Calu3 (cell line): ENCODE data around the gene CDKAL1. TPM values are rescaled to one million over a fixed set of nuclear protein-coding genes. Genes with fewer than 3 reads are reported as not detected.

ENCODE experiments used
- BruUV-seq: library from RNA; stranded (reverse); fragments of 400-500 nt; replicated peaks from 2 replicates; lab custom pipeline; 2021; lab: Mats Ljungman, UMichigan
- CTCF ChIA-PET: fragments of 300-600 bp; sonication (Branson Sonifier 250); formaldehyde crosslinking; loops from one replicate; lab custom pipeline; 2022; ENCODE audit warnings: antibody characterized with exemption; lab: Charles Lee
- DNase-seq: peaks from one replicate; pipeline ENCODE4 v3.0.0; 2022
- H3K27ac Mint-ChIP-seq: one replicate; pipeline ENCODE4 v1.8.0; 2022; ENCODE audit warnings: mixed read lengths; ENCODE audit not compliant: unreplicated experiment
- H3K27me3 Mint-ChIP-seq: one replicate; pipeline ENCODE4 v1.8.0; 2022; ENCODE audit warnings: mixed read lengths; ENCODE audit not compliant: unreplicated experiment
- H3K36me3 Mint-ChIP-seq: one replicate; pipeline ENCODE4 v1.8.0; 2022; ENCODE audit warnings: mild to moderate bottlenecking, moderate library complexity, mixed read lengths; ENCODE audit not compliant: insufficient read depth, unreplicated experiment
- H3K4me1 Mint-ChIP-seq: one replicate; pipeline ENCODE4 v1.8.0; 2022; ENCODE audit warnings: mild to moderate bottlenecking, low read depth, mixed read lengths; ENCODE audit not compliant: unreplicated experiment
- H3K4me3 Mint-ChIP-seq: one replicate; pipeline ENCODE4 v1.8.0; 2022; ENCODE audit warnings: mild to moderate bottlenecking, low read depth, moderate library complexity, mixed read lengths; ENCODE audit not compliant: unreplicated experiment
- H3K9me3 Mint-ChIP-seq: one replicate; pipeline ENCODE4 v1.8.0; 2022; ENCODE audit warnings: low read depth, mixed read lengths; ENCODE audit not compliant: unreplicated experiment
- CTCF ChIP-seq: fragments of 200-600 bp; IDR thresholded peaks from one replicate; pipeline ENCODE4 v1.8.0; 2022; ENCODE audit warnings: antibody characterized with exemption; ENCODE audit not compliant: unreplicated experiment
- intact Hi-C: fragments of 100-400 bp; cut with micrococcal nuclease; formaldehyde crosslinking; loops from one replicate; pipeline ENCODE4 v1.10.0; 2022; ENCODE audit not compliant: unreplicated experiment
- total RNA-seq: library from RNA; stranded (reverse); gene quantifications from 2 replicates; pipeline ENCODE4 v1.2.3, GENCODE V29; 2022

Gene CDKAL1
- total RNA-seq, 1 experiment from 2014 or later: 39.6 TPM

GRCh38 chr6:21141616-21142303 is 607.5 kb downstream of the CDKAL1 start:
- Mint-ChIP-seq H3K36me3 (no peaks in the 10 kb centered on the region), H3K27me3 (no peaks in the 10 kb centered on the region), H3K4me3 (no peak overlapping the region), H3K9me3 (no peaks in the 10 kb centered on the region), H3K27ac (no peak overlapping the region), H3K4me1 (no peaks in the 10 kb centered on the region)
- intact Hi-C loops: no loop called here
- CTCF ChIA-PET: interaction anchor here (0.6 to 0.7 kb wide), 2 partner anchors 8 to 91 kb away, joined by 3 to 7 read pairs; no protein-coding TSS in a partner anchor
- no peak for TF ChIP-seq CTCF
- BruUV-seq: no TSS peak
- DNase-seq: no peak

GRCh38 chr6:21142741-21143140 is 608.5 kb downstream of the CDKAL1 start:
- Mint-ChIP-seq H3K27me3 (no peaks in the 10 kb centered on the region), H3K36me3 (no peaks in the 10 kb centered on the region), H3K27ac (no peak overlapping the region), H3K4me3 (no peak overlapping the region), H3K9me3 (no peaks in the 10 kb centered on the region), H3K4me1 (no peaks in the 10 kb centered on the region)
- BruUV-seq: no TSS peak
- CTCF ChIA-PET: interaction anchor here (1.1 kb wide), 1 partner anchor 11 kb away, joined by 3 read pairs; no protein-coding TSS in a partner anchor
- TF ChIP-seq CTCF: no peak
- intact Hi-C loops: no loop called here
- no peak for DNase-seq

- TF ChIP-seq CTCF: no peak
- no peaks in the 10 kb centered on the region for H3K9me3 Mint-ChIP-seq
- no peaks in the 10 kb centered on the region for H3K4me1 Mint-ChIP-seq
- no peak overlapping the region for H3K27ac Mint-ChIP-seq
- no peaks in the 10 kb centered on the region for H3K27me3 Mint-ChIP-seq
- H3K36me3 Mint-ChIP-seq: no peaks in the 10 kb centered on the region
- DNase-seq: no peak
- no peak overlapping the region for H3K4me3 Mint-ChIP-seq
- BruUV-seq: no TSS peak
- CTCF ChIA-PET: no interaction called here
- intact Hi-C loops: no loop called here
Measured at GRCh38 chr6:21143645-21144044, 609.4 kb downstream of the CDKAL1 start.

- intact Hi-C loops: no loop called here
- H3K27ac Mint-ChIP-seq: no peak overlapping the region
- no peaks in the 10 kb centered on the region for H3K4me1 Mint-ChIP-seq
- no peaks in the 10 kb centered on the region for H3K27me3 Mint-ChIP-seq
- no TSS peak for BruUV-seq
- H3K4me3 Mint-ChIP-seq: no peak overlapping the region
- no peaks in the 10 kb centered on the region for H3K9me3 Mint-ChIP-seq
- CTCF ChIA-PET: interaction anchor here (0.6 to 1.7 kb wide), 2 partner anchors 12 to 444 kb away, joined by 5 to 8 read pairs; no protein-coding TSS in a partner anchor
- no peaks in the 10 kb centered on the region for H3K36me3 Mint-ChIP-seq
- DNase-seq: no peak
- TF ChIP-seq CTCF: no peak
Measured at GRCh38 chr6:21144928-21145327, 610.7 kb downstream of the CDKAL1 start.
